ENCODE results near the gene PABPC1L2B.
"Not testable (repeated sequence)": the region's sequence is repeated elsewhere in the genome, so short reads cannot be mapped to it uniquely, and the experiment has no call there.

PABPC1L2B gene

DNA sequence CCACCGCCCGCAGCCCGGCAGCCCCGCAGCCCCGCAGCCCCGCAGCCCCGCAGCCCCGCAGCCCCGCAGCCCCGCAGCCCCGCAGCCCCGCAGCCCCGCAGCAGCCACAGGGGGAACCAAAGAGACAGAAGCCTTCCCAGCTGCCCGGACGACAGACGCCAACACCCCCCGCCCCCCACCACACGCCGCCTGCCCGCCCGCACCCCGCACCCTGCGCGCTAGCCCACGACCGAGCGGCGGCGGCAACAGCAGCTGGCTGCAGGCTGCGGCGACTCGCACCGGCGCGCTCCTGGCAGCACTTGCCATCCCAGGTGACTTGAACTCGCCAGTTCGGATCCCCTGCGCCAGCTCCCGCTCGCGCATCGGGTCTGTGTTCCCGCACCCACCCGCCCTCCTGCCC, at the start of gene PABPC1L2B:
TSS of gene PABPC1L2B (plus strand) at position 207 of the 400 bp plus-strand sequence. CDS start 704 bp downstream, outside the sequence.
- DNase-seq (ENCODE audit: extremely low spot score); POLR2A ChIA-PET; CTCF ChIA-PET: not testable (repeated sequence)

DNA sequence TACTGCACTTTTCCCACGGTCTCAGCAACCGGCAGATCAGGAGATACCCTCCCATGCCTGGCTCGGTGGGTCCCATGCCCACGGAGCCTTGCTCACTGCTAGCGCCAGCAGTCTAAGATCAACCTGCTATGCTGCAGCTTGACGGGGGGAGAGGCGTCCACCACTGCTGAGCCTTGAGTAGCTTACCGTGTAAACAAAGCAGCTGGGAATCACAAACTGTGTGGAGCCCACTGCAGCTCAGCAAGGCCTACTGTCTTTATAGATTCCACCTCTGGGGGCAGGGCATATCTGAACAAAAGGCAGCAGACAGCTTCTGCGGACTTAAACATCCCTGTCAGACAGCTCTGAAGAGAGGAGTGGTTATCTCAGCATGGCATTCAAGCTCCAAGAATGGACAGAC, 42.8 kb upstream of the PABPC1L2B start:
- DNase-seq (ENCODE audit: extremely low spot score); CTCF ChIA-PET; POLR2A ChIA-PET: not testable (repeated sequence)

DNA sequence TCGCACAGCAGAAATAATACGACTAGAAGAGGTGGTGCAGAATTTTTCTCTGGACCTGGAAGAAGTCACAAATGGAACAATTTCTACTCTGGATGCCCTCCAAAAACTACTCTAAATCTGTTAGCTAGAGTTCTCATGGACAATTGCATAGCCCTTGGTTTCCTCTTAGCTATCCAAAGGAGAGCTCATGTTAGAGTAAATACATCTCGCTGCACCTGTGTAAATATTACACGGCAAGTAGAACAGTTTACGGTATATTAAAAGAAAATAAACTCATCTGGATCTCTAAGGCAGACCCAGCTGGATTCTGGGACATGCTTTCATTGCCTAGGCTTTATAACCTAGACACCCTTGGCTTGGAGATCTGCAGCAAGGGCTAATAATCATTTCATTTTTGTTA, 30.9 kb upstream of the PABPC1L2B start:
- POLR2A ChIA-PET; DNase-seq (ENCODE audit: extremely low spot score); CTCF ChIA-PET: not testable (repeated sequence)

DNA sequence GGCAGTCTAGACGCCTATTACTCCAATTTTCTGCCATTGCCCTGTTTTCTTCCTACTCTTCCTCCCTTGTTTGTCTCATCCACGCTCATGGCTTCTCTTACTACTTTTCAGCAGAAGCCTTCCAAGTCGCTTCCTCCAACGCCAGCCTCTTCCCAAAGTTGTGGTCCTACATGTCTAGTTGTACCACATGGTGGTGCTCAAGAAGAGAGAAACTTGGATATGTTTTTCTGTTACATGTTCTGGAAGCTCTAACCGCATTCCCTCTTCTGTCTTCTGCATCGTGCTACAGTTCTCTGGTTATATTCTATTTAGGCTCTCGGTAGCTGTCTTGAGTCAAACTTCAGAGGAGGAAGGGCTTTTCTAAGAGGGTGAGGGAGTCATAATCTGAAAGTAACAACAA, 27.9 kb upstream of the PABPC1L2B start:
- POLR2A ChIA-PET; CTCF ChIA-PET; DNase-seq (ENCODE audit: extremely low spot score): not testable (repeated sequence)

DNA sequence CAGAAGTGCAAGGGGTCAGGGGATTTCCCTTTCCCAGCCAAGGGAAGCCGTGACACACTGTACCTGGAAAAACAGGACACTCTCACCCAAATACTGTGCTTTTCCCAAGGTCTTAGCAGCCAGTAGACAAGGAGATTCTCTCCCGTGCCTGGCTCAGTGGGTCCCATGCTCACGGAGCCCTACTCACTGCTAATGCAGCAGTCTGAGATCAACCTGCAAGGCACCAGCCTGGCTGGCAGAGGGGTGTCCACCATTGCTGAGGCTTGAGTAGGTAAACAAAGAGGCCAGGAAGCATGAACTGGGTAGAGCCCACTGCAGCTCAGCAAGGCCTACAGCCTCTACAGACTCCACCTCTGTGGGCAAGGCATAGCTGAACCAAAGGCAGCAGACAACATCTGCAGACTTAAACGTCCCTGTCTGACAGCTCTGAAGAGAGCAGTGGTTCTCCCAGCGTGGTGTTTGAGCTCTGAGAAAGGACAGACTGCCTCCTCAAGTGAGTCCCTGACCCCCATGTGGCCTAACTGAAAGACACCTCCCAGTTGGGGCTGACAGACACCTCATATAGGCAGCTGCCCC, 21.8 kb upstream of the PABPC1L2B start:
- POLR2A ChIA-PET; DNase-seq (ENCODE audit: extremely low spot score); CTCF ChIA-PET: not testable (repeated sequence)

DNA sequence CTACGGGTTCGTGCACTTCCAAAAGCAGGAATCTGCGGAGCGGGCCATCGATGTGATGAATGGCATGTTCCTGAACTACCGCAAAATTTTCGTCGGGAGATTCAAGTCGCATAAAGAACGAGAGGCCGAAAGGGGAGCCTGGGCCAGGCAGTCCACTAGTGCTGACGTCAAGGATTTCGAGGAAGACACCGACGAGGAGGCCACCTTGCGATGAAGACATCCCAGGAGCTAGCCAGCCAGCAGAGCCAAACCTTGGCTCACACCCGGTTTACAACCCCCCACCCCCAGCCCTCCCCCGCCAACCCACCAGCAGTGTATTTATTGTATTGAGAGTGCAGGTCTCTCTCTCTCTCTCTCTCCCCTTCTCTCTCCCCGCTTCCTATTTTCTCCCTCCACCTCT, 1.3 kb downstream of the PABPC1L2B start:
- DNase-seq (ENCODE audit: extremely low spot score); POLR2A ChIA-PET; CTCF ChIA-PET: not testable (repeated sequence)

DNA sequence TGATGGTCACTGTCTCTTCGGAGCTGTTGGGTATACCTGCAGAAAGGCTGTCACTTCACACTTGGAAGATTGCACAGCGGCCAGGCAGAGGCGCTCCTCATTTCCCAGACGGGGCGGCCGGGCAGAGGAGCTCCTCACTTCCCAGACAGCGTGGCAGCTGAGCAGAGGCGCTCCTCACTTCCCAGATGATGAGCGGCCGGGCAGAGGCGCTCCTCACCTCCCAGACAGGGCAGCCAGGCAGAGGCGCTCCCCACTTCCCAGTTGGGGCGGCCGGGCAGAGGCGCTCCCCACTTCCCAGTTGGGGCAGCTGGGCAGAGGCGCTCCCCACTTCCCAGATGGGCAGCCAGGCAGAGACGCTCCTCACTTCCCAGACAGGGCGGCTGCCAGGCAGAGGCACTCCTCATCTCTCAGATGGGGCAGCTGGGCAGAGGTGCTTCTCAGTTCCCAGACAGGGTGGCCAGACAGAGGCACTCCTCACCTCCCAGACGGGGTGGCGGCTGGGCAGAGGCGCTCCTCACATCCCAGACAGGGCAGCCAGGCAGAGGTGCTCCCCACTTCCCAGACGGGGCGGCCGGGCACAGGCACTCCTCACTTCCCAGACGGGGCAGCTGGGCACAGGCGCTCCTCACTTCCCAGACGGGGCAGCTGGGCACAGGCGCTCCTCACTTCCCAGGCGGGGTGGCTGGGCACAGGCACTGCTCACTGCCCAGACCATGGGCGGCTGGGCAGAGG, 18.8 kb downstream of the PABPC1L2B start:
- no peak for TF ChIP-seq HDGF (IDR thresholded peaks at IDR 0.05; ENCODE audit: borderline replicate concordance)
- no peak for TF ChIP-seq NFRKB (IDR thresholded peaks at IDR 0.05)
- TF ChIP-seq ARNT (IDR thresholded peaks at IDR 0.05) = no peak
- TF ChIP-seq LEF1 (IDR thresholded peaks at IDR 0.05; ENCODE audit: borderline replicate concordance) = no peak
- no peak for TF ChIP-seq CTBP1 (IDR thresholded peaks at IDR 0.05; ENCODE audit: borderline replicate concordance)
- TF ChIP-seq FOXM1 (IDR thresholded peaks at IDR 0.05; ENCODE audit: borderline replicate concordance) = no peak
- TF ChIP-seq SUZ12 (IDR thresholded peaks at IDR 0.05) = no peak
- no peak for TF ChIP-seq BHLHE40 (IDR thresholded peaks at IDR 0.05; ENCODE audit: borderline replicate concordance)
- no peak for TF ChIP-seq ELF4 (IDR thresholded peaks at IDR 0.05)
- TF ChIP-seq TARDBP (IDR thresholded peaks at IDR 0.05) = no peak
- no peak for TF ChIP-seq FOXK2 (IDR thresholded peaks at IDR 0.05)
- no peak for TF ChIP-seq ZNF384 (IDR thresholded peaks at IDR 0.05)
- no peak for TF ChIP-seq FOXA1 (IDR thresholded peaks at IDR 0.05)
- TF ChIP-seq, protein P1, sequence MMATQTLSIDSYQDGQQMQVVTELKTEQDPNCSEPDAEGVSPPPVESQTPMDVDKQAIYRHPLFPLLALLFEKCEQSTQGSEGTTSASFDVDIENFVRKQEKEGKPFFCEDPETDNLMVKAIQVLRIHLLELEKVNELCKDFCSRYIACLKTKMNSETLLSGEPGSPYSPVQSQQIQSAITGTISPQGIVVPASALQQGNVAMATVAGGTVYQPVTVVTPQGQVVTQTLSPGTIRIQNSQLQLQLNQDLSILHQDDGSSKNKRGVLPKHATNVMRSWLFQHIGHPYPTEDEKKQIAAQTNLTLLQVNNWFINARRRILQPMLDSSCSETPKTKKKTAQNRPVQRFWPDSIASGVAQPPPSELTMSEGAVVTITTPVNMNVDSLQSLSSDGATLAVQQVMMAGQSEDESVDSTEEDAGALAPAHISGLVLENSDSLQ (IDR thresholded peaks at IDR 0.05) = no peak
- no peak for TF ChIP-seq SP1 (IDR thresholded peaks at IDR 0.05)
- no peak for TF ChIP-seq L3MBTL2 (conservative IDR thresholded peaks at IDR 0.05)
- POLR2A ChIA-PET = no interaction called here
- no peak for DNase-seq (ENCODE audit: extremely low spot score)
- CTCF ChIA-PET = no interaction called here

DNA sequence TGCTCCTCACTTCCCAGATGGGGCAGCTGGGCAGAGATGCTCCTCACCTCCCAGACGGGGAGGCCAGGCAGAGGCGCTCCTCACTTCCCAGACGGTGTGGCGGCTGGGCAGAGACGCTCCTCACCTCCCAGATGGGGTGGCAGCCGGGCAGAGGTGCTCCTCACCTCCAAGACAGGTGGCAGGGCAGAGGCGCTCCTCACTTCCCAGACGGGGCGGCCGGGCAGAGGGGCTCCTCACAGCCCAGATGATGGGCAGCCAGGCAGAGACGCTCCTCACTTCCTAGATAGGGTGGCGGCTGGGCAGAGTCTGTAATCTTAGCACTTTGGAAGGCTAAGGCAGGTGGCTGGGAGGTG, 19.3 kb downstream of the PABPC1L2B start:
- POLR2A ChIA-PET; CTCF ChIA-PET; DNase-seq (ENCODE audit: extremely low spot score): not testable (repeated sequence)

DNA sequence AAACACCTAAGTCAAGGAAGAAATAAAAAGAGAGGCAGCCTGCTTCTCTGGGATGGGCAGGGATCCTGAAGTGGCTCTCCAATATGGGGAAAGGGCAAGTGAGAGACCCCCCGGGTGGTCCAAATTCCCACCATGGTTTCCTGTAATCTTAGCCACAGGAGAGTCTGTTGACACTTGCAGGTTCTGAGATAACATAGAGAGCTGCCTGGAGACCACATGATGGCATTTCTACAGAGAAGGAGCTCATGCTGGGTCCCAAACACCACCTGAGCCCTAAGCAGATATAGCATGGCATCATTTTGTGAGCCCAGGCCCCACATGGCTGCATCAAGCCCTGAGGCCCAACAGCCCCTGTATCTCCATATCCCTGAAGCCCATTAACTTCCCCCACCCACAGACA, 26.1 kb downstream of the PABPC1L2B start:
- no peak for DNase-seq (ENCODE audit: extremely low spot score)
- POLR2A ChIA-PET = no interaction called here
- CTCF ChIA-PET = no interaction called here
- no peak for TF ChIP-seq ZNF384 (IDR thresholded peaks at IDR 0.05)
- no peak for TF ChIP-seq FOXK2 (IDR thresholded peaks at IDR 0.05)
- TF ChIP-seq NFRKB (IDR thresholded peaks at IDR 0.05) = no peak
- TF ChIP-seq SP1 (IDR thresholded peaks at IDR 0.05) = no peak

All from HEK293T (cell line).